ENCODE measurements around the gene DSC3.

DNA sequence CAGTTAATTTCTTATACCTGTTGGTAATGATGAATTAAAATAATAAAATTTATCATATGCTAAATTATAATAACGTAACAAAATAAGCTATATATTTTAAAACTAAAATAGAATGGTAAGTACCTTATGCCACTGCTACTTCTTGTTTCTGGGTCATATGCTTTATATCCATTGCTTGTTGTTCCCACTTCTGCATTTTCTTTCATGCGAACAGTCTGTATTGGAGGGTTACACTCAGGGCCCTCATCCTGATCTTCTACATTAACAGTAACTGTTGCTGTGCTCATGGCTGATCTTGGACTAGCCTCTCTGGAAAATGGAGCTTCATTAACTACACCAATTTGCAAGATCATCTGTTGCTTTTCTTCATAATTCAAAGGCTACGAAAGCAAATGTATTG lies 37.4 kb upstream of the DSC3 start:
- no peak for TF ChIP-seq YY1 (IDR thresholded peaks at IDR 0.05)
- TF ChIP-seq, protein P1, sequence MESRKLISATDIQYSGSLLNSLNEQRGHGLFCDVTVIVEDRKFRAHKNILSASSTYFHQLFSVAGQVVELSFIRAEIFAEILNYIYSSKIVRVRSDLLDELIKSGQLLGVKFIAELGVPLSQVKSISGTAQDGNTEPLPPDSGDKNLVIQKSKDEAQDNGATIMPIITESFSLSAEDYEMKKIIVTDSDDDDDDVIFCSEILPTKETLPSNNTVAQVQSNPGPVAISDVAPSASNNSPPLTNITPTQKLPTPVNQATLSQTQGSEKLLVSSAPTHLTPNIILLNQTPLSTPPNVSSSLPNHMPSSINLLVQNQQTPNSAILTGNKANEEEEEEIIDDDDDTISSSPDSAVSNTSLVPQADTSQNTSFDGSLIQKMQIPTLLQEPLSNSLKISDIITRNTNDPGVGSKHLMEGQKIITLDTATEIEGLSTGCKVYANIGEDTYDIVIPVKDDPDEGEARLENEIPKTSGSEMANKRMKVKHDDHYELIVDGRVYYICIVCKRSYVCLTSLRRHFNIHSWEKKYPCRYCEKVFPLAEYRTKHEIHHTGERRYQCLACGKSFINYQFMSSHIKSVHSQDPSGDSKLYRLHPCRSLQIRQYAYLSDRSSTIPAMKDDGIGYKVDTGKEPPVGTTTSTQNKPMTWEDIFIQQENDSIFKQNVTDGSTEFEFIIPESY (IDR thresholded peaks at IDR 0.05), result no peak
- TF ChIP-seq RAD21 (IDR thresholded peaks at IDR 0.05), result no peak
- no peak for TF ChIP-seq SP1 (IDR thresholded peaks at IDR 0.05)

All from liver (tissue), 2 donors.